Gastrocnemius medialis (tissue), 4 donors: Measurements from ENCODE around the gene TARBP2.

Experiments used
- CTCF ChIP-seq, 5 experiments: fragments of 450-650 bp in 3 of 5; fragments of 200-600 bp in 2 of 5; sonication (generic) in 2 of 5; IDR thresholded peaks in 4 of 5; conservative IDR thresholded peaks in 1 of 5; 1 replicate in 4 of 5; 2 replicates in 1 of 5; pipeline ENCODE4 v1.5.1; 2016 to 2019; ENCODE audit warnings: antibody characterized with exemption in 5 of 5, mild to moderate bottlenecking in 3 of 5, moderate library complexity in 3 of 5
- POLR2A ChIP-seq, 2 donors: fragments of 450-650 bp; IDR thresholded peaks; one replicate each; pipeline ENCODE4 v1.6.1; 2017; ENCODE audit warnings: antibody characterized with exemption in 2 of 2, mild to moderate bottlenecking in 2 of 2, moderate library complexity in 2 of 2

- TF ChIP-seq POLR2A (IDR thresholded peaks at IDR 0.05): no peak
- no peak for TF ChIP-seq CTCF (IDR thresholded peaks at IDR 0.05 in 4 of 5, conservative IDR thresholded peaks at IDR 0.05 in 1 of 5)
These were observed 4.7 kb downstream of the TARBP2 start for GRCh38 chr12:53505555-53506449.
